Measurements from ENCODE around the gene TP63.

- TF ChIP-seq, protein P1, sequence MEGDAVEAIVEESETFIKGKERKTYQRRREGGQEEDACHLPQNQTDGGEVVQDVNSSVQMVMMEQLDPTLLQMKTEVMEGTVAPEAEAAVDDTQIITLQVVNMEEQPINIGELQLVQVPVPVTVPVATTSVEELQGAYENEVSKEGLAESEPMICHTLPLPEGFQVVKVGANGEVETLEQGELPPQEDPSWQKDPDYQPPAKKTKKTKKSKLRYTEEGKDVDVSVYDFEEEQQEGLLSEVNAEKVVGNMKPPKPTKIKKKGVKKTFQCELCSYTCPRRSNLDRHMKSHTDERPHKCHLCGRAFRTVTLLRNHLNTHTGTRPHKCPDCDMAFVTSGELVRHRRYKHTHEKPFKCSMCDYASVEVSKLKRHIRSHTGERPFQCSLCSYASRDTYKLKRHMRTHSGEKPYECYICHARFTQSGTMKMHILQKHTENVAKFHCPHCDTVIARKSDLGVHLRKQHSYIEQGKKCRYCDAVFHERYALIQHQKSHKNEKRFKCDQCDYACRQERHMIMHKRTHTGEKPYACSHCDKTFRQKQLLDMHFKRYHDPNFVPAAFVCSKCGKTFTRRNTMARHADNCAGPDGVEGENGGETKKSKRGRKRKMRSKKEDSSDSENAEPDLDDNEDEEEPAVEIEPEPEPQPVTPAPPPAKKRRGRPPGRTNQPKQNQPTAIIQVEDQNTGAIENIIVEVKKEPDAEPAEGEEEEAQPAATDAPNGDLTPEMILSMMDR (conservative IDR thresholded peaks at IDR 0.05), result no peak
- TF ChIP-seq EZH2 (IDR thresholded peaks at IDR 0.05; ENCODE audit: low read depth), result no peak
Observed at GRCh38 chr3:189740156-189740555, 109.0 kb downstream of the TP63 start.

Measured in PC-9 (cell line).